ENCODE data around the gene DUSP6.

Gene DUSP6

GRCh38 chr12:89384807-89385206, 32.5 kb upstream of the DUSP6 start:
- Histone ChIP-seq H3K27me3 (ENCODE audit: control insufficient read depth, insufficient read depth, low read length) (no peaks in the 10 kb centered on the region), H3K4me3 (ENCODE audit: low read length) (no peak overlapping the region), H3K9ac (ENCODE audit: low read depth, low read length) (peak overlapping the region; percentile 36), H3K4me2 (ENCODE audit: low read length) (peak overlapping the region; percentile 53), H3K36me3 (ENCODE audit: insufficient read depth, low read length) (no peaks in the 10 kb centered on the region), H3K9me3 (replicated peaks; ENCODE audit: low read length) (no peaks in the 10 kb centered on the region), H3K4me1 (ENCODE audit: control insufficient read depth, insufficient read depth, low read length) (peaks cover 21% of the 10 kb centered on the region)

- H3K9ac ChIP-seq (ENCODE audit: low read depth, low read length), result peak overlapping the region; percentile 36
- peak overlapping the region; percentile 53 for H3K4me2 ChIP-seq (ENCODE audit: low read length)
- no peaks in the 10 kb centered on the region for H3K9me3 ChIP-seq (replicated peaks; ENCODE audit: low read length)
- H3K36me3 ChIP-seq (ENCODE audit: insufficient read depth, low read length), result no peaks in the 10 kb centered on the region
- H3K4me1 ChIP-seq (ENCODE audit: control insufficient read depth, insufficient read depth, low read length), result peaks cover 19% of the 10 kb centered on the region
- no peaks in the 10 kb centered on the region for H3K27me3 ChIP-seq (ENCODE audit: control insufficient read depth, insufficient read depth, low read length)
- no peak overlapping the region for H3K4me3 ChIP-seq (ENCODE audit: low read length)
Measured at GRCh38 chr12:89384050-89384758, 31.9 kb upstream of the DUSP6 start.

- H3K36me3 ChIP-seq (ENCODE audit: insufficient read depth, low read length), result no peaks in the 10 kb centered on the region
- H3K9me3 ChIP-seq (replicated peaks; ENCODE audit: low read length), result no peaks in the 10 kb centered on the region
- H3K4me3 ChIP-seq (ENCODE audit: low read length), result no peak overlapping the region
- H3K4me2 ChIP-seq (ENCODE audit: low read length), result peak overlapping the region; percentile 53
- no peaks in the 10 kb centered on the region for H3K27me3 ChIP-seq (ENCODE audit: control insufficient read depth, insufficient read depth, low read length)
- H3K9ac ChIP-seq (ENCODE audit: low read depth, low read length), result peak overlapping the region; percentile 18
- peaks cover 19% of the 10 kb centered on the region for H3K4me1 ChIP-seq (ENCODE audit: control insufficient read depth, insufficient read depth, low read length)
Measured at GRCh38 chr12:89383235-89384049, 31.1 kb upstream of the DUSP6 start.

- no peak overlapping the region for H3K4me3 ChIP-seq (ENCODE audit: low read length)
- no peak overlapping the region for H3K4me2 ChIP-seq (ENCODE audit: low read length)
- H3K27me3 ChIP-seq (ENCODE audit: control insufficient read depth, insufficient read depth, low read length), result no peaks in the 10 kb centered on the region
- peaks cover 19% of the 10 kb centered on the region for H3K4me1 ChIP-seq (ENCODE audit: control insufficient read depth, insufficient read depth, low read length)
- no peaks in the 10 kb centered on the region for H3K36me3 ChIP-seq (ENCODE audit: insufficient read depth, low read length)
- no peak overlapping the region for H3K9ac ChIP-seq (ENCODE audit: low read depth, low read length)
- no peaks in the 10 kb centered on the region for H3K9me3 ChIP-seq (replicated peaks; ENCODE audit: low read length)
Measured at GRCh38 chr12:89382328-89382727, 30.0 kb upstream of the DUSP6 start.

- H3K4me1 ChIP-seq (ENCODE audit: control insufficient read depth, insufficient read depth, low read length), result peaks cover 31% of the 10 kb centered on the region
Measured at GRCh38 chr12:89379839-89380467, 27.7 kb upstream of the DUSP6 start.

GRCh38 chr12:89379148-89379838, 27.0 kb upstream of the DUSP6 start:
- H3K27me3 ChIP-seq (ENCODE audit: control insufficient read depth, insufficient read depth, low read length), result no peaks in the 10 kb centered on the region
- H3K4me3 ChIP-seq (ENCODE audit: low read length), result no peak overlapping the region
- no peaks in the 10 kb centered on the region for H3K9me3 ChIP-seq (replicated peaks; ENCODE audit: low read length)
- H3K9ac ChIP-seq (ENCODE audit: low read depth, low read length), result no peak overlapping the region
- peaks cover 31% of the 10 kb centered on the region for H3K4me1 ChIP-seq (ENCODE audit: control insufficient read depth, insufficient read depth, low read length)
- no peaks in the 10 kb centered on the region for H3K36me3 ChIP-seq (ENCODE audit: insufficient read depth, low read length)
- H3K4me2 ChIP-seq (ENCODE audit: low read length), result no peak overlapping the region

More at GRCh38 chr12:89379839-89380467, 27.7 kb upstream of the DUSP6 start:
- no peak overlapping the region for H3K4me3 ChIP-seq (ENCODE audit: low read length)
- no peak overlapping the region for H3K4me2 ChIP-seq (ENCODE audit: low read length)
- H3K27me3 ChIP-seq (ENCODE audit: control insufficient read depth, insufficient read depth, low read length), result no peaks in the 10 kb centered on the region
- H3K36me3 ChIP-seq (ENCODE audit: insufficient read depth, low read length), result no peaks in the 10 kb centered on the region
- no peak overlapping the region for H3K9ac ChIP-seq (ENCODE audit: low read depth, low read length)
- no peaks in the 10 kb centered on the region for H3K9me3 ChIP-seq (replicated peaks; ENCODE audit: low read length)

- no peak overlapping the region for H3K4me3 ChIP-seq (ENCODE audit: low read length)
- no peaks in the 10 kb centered on the region for H3K9me3 ChIP-seq (replicated peaks; ENCODE audit: low read length)
- no peaks in the 10 kb centered on the region for H3K36me3 ChIP-seq (ENCODE audit: insufficient read depth, low read length)
- no peak overlapping the region for H3K4me2 ChIP-seq (ENCODE audit: low read length)
- no peaks in the 10 kb centered on the region for H3K27me3 ChIP-seq (ENCODE audit: control insufficient read depth, insufficient read depth, low read length)
- H3K4me1 ChIP-seq (ENCODE audit: control insufficient read depth, insufficient read depth, low read length), result peaks cover 42% of the 10 kb centered on the region
- H3K9ac ChIP-seq (ENCODE audit: low read depth, low read length), result no peak overlapping the region
Measured at GRCh38 chr12:89376844-89377243, 24.5 kb upstream of the DUSP6 start.

- no peak overlapping the region for H3K4me3 ChIP-seq (ENCODE audit: low read length)
- H3K36me3 ChIP-seq (ENCODE audit: insufficient read depth, low read length), result no peaks in the 10 kb centered on the region
- H3K27me3 ChIP-seq (ENCODE audit: control insufficient read depth, insufficient read depth, low read length), result no peaks in the 10 kb centered on the region
- H3K9ac ChIP-seq (ENCODE audit: low read depth, low read length), result no peak overlapping the region
- H3K9me3 ChIP-seq (replicated peaks; ENCODE audit: low read length), result no peaks in the 10 kb centered on the region
- H3K4me2 ChIP-seq (ENCODE audit: low read length), result no peak overlapping the region
- peaks cover 45% of the 10 kb centered on the region for H3K4me1 ChIP-seq (ENCODE audit: control insufficient read depth, insufficient read depth, low read length)
Measured at GRCh38 chr12:89376202-89376529, 23.9 kb upstream of the DUSP6 start.

GRCh38 chr12:89373763-89374572, 21.7 kb upstream of the DUSP6 start:
- peak overlapping the region; percentile 72 for H3K4me2 ChIP-seq (ENCODE audit: low read length)
- no peaks in the 10 kb centered on the region for H3K9me3 ChIP-seq (replicated peaks; ENCODE audit: low read length)
- no peaks in the 10 kb centered on the region for H3K27me3 ChIP-seq (ENCODE audit: control insufficient read depth, insufficient read depth, low read length)
- peak overlapping the region; percentile 40 for H3K4me3 ChIP-seq (ENCODE audit: low read length)
- peaks cover 54% of the 10 kb centered on the region for H3K4me1 ChIP-seq (ENCODE audit: control insufficient read depth, insufficient read depth, low read length)
- H3K9ac ChIP-seq (ENCODE audit: low read depth, low read length), result peak overlapping the region; percentile 43
- no peaks in the 10 kb centered on the region for H3K36me3 ChIP-seq (ENCODE audit: insufficient read depth, low read length)

- H3K4me1 ChIP-seq (ENCODE audit: control insufficient read depth, insufficient read depth, low read length), result peaks cover 54% of the 10 kb centered on the region
- H3K4me3 ChIP-seq (ENCODE audit: low read length), result no peak overlapping the region
- no peak overlapping the region for H3K4me2 ChIP-seq (ENCODE audit: low read length)
- H3K9me3 ChIP-seq (replicated peaks; ENCODE audit: low read length), result no peaks in the 10 kb centered on the region
- no peaks in the 10 kb centered on the region for H3K36me3 ChIP-seq (ENCODE audit: insufficient read depth, low read length)
- no peaks in the 10 kb centered on the region for H3K27me3 ChIP-seq (ENCODE audit: control insufficient read depth, insufficient read depth, low read length)
- no peak overlapping the region for H3K9ac ChIP-seq (ENCODE audit: low read depth, low read length)
Measured at GRCh38 chr12:89372584-89373370, 20.5 kb upstream of the DUSP6 start.
